GM21737 (cell line): ENCODE measurements around the gene RALY.

Experiments
- ATAC-seq: cut with Tn5 transposase; IDR thresholded peaks from one replicate; pipeline ENCODE4 v1.9.1; 2021; ENCODE audit warnings: mild to moderate bottlenecking, moderate library complexity; ENCODE audit not compliant: unreplicated experiment

RALY gene

DNA sequence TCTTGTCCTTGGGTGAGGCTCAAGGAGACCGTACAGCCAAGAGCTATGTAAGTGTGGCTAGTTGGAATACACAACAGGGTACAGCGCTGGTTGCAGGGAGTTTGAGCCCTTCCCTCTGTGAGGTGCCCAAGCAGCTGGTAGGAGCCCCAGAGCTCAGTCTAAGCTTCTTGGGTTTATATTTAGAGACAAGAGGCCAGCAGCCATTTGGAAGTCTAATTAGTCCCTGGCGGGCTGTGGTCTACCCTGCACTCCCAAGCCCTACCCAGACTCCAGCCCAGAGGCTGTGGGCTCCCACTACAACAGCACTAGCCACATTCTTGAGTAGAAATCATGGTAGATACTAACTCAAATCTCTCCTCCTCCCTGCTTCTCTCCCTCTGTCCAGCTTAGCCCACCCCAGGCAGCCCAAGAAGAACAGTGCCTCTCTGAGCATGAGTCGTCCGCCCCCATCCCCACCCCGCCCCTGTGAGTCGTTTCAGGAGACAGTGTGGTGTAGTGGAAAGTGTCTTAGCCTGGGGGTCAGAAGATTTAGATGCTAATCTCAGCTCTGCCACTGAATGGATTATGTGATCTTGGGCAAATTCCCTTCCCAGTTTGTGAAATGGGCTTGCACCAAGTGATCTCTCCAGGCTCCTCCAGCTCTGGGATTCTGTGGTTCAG, 80.5 kb downstream of the RALY start:
- no peak for ATAC-seq

DNA sequence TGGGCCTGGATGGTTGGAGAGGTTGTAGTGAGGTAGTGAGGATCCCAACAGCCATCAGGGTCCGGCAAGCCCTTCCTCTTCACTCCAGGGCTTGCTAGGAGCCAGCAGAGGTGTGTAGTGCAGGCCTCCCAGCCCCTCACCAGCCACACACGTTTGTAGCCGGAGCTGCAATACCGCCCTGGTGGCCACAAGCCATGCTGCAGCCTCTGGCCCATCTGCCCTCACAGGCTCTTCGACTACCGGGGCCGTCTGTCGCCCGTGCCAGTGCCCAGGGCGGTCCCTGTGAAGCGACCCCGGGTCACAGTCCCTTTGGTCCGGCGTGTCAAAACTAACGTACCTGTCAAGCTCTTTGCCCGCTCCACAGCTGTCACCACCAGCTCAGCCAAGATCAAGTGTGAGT, 81.9 kb downstream of the RALY start:
- ATAC-seq = no peak

- no peak for ATAC-seq
Measured at GRCh38 chr20:34076952-34077351, 83.2 kb downstream of the RALY start.

DNA sequence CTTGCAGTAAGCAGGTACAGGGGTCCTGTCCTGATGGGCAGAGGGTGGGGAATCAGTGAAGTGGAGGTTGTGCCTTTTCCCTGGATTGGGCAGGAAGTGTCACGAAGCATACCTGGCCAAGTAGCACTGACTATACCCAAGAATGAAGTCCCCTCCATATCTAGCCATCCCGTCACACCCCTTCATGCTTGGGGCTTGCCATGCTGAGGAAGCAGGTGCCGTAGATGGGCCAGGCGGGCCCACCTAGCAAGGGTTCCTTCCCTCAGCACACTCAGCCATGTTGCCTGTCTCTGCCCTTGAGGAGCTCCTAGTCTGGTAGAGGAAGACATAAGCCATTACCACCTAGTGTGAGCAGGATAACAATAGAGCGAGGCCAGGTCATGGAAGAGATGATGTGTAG, 84.8 kb downstream of the RALY start:
- ATAC-seq = no peak

DNA sequence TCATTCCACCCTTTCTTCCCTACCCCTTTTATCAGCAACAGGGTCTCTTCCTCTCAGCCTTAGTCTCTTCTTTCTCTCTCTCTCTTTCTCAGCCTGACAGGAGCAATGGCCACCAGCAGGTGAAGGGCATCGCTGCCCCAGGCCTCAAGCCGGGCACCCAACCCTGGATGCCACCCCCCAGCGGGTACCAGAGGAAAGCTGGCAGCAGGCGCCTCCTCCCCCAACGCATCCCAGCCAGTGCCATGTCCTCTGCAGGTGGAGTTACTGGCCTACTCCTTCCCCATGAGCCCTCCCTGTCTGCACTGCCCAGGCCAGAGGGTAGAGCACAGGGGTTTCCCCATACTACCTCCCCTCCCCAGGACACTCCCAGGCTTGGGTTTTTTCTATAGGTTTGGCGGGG, 86.1 kb downstream of the RALY start:
- no peak for ATAC-seq

GRCh38 chr20:34082232-34082887, 88.6 kb downstream of the RALY start:
- ATAC-seq = no peak

- no peak for ATAC-seq
Measured at GRCh38 chr20:34083137-34083536, 89.4 kb downstream of the RALY start.

DNA sequence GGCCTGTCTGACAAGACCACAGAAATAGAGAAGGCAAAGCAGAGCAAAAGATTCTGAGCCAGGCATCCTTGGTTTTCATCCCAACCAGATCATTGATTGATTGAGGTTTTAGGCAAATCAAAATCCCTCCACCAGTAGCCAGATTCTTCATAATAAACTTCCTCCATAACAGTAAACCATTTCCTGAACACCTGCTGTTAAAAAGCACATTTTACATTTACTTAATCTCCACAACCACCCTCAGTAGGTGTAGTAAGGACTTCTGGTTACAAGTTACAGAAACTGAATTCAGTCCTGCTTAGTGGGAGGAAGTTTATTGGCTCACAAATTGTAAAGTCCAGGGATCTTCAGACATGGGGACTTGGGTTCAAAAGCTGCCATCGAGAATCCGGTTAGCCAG, 90.1 kb downstream of the RALY start:
- ATAC-seq = no peak

GRCh38 chr20:34084227-34084923, 90.7 kb downstream of the RALY start:
- ATAC-seq = no peak

- ATAC-seq = no peak
Measured at GRCh38 chr20:34085544-34086040, 91.9 kb downstream of the RALY start.

- no peak for ATAC-seq
Measured at GRCh38 chr20:34088305-34089174, 94.8 kb downstream of the RALY start.

DNA sequence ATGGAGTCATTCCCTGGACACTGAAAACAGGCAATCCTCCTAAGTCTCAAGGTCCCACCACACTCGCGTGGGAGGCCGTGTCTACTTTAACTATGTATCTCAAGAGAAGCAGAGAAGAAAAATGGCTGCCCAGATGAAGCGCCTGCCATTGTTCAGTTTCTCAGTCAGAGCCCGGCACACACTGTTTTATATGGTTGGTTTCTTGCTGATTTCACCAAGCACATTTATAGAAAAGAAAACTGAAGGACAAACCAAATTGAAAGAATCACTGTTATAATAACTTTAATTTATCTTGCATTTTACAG, 95.4 kb downstream of the RALY start:
- no peak for ATAC-seq

DNA sequence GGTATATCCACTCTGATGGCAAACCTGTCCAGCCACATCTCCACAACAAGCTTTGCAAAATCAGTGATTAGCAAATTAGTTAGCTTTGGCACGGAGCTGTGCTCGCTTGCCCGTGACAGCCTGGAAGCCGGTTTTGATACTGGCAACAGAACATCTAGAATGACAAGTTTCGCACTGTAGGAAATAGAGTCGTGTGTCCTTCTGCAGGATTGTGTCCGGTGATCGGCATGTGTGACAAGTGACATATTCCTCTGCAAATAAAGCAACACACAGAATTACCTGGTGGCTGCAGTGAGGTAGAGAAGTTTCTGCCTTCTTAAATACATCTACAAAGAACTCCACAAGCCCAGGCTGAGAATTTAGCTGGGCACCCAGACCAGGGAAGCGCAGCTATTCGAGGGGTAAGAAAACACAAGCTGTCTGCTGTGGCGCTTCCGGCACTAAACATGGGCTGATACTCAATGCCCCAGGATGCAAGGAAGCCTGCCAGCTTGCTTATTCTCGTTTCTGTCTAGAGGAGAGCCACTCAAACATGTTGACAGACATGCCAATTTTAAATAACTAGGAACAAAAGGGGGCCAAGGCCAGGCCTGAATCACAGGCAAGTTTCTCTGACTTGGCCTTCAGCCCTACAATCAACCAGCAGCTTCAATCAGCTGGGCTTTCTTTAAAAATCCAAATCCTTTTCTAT, 96.1 kb downstream of the RALY start:
- no peak for ATAC-seq

GRCh38 chr20:34090645-34091044, 96.9 kb downstream of the RALY start:
- no peak for ATAC-seq

DNA sequence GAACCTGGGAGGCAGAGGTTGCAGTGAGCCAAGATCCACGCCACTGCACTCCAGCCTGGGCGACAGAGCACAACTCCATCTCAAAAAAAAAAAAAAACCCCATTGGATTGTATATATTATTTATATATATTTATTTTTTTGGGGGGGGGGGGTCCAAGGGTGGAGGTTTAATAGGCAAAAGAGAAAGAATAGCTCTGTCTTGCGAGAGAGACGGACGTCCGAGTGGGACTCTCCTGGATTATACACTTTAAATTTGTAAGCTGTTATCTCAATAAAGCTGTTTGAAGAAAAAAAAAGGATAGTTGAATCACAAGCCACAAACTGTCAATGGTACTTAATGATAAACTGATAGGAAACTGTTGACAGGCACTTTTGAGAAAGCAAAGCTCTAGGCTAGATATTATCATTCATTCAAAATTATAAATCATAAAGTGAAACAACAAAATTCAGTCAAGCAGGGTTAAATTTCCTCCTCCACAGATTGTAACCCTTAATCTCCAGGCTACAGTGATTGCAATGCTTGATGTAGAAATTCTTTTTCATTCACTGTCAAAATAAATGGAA, 98.0 kb downstream of the RALY start:
- ATAC-seq = no peak

- no peak for ATAC-seq
Measured at GRCh38 chr20:34093895-34094294, 100.2 kb downstream of the RALY start.

DNA sequence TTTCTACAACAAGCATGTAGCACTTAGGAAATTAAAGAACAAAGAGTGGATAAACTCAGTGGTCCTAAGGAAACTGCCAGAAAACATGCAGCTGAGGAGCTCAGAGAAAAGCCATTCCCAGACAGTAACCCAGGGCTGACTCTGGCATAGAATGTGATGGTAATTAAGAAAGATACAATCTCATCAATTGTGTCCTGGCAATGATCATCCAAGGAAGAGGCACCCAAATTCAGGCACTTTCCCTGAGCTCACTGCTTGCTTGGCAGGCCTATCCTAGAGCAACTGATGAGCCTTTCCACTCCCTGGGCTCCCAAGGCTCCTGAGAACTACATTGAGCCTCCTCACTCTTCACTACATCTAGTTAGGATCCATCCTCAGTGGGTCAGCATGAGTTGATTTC, 102.1 kb downstream of the RALY start:
- ATAC-seq = no peak

- no peak for ATAC-seq
Measured at GRCh38 chr20:34096699-34097444, 103.2 kb downstream of the RALY start.

DNA sequence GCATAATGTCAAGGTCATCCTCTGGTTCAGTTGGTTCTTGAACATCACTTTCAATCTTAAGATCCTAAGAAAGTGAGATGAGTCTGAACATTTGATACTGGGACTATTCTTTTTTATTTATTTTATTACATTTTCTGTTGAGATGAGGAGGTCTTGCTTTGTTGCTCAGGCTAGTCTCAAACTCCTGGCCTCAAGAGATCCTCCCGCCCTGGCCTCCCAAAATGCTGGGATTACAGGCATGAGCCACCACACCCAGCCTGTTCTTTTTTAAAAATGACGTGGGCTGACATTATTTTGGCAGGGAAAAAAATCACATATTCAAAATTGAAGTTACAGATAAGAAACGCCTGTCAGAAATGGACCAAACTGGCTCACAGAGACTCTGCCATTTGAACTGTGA, 104.9 kb downstream of the RALY start:
- ATAC-seq = no peak

GRCh38 chr20:34099675-34100074, 106.0 kb downstream of the RALY start:
- no peak for ATAC-seq
